NCI-H1436 (cell line): ENCODE data around the gene GALNT10.

Experiments
- DNase-seq: peaks from one replicate; lab custom pipeline; 2025; lab: John Stamatoyannopoulos, UW

The GALNT10 gene

DNA sequence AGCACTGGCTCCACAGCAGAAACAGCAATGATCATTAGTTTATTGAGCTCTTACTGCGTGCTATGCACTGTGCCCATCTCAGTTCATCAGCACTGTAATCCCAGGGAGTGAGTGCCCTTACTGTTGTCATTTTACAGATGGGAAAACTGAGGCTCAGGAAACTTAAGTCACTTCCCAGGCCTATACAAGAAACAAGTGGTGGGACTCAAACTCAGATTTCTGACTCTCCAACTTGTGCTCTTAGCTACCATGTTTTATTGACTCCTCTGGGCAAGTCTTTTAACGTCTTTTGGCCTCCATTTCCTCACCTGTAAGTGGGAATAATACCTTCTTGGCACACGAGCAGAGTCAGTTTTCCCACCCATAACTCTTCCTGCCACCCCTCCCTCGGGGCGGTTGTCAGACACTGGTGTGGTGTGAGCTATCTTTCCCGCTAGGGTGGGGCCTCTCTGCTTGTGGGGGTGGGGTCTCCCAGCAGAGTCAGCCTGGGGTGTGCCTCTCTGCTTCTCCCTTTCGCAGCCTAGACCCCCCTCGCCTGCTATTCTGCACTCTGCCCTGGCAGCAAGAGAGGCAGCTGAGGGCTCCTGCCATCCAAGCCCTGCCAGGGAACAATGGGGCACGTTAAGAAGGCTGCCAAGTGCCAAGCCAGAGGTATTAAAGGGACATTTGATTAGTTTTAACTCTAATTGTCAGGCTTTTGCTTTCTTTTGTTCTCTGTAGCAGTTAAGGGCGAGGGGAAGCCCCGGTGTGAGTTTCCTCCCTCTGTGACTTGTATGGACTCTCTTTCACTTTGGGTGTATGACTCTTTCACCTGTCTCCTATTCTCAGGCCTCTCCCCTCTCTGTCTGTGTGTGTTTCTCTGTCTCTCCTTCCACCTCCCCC lies 12.1 kb downstream of the GALNT10 start:
- DNase-seq, result peak; percentile 43

DNA sequence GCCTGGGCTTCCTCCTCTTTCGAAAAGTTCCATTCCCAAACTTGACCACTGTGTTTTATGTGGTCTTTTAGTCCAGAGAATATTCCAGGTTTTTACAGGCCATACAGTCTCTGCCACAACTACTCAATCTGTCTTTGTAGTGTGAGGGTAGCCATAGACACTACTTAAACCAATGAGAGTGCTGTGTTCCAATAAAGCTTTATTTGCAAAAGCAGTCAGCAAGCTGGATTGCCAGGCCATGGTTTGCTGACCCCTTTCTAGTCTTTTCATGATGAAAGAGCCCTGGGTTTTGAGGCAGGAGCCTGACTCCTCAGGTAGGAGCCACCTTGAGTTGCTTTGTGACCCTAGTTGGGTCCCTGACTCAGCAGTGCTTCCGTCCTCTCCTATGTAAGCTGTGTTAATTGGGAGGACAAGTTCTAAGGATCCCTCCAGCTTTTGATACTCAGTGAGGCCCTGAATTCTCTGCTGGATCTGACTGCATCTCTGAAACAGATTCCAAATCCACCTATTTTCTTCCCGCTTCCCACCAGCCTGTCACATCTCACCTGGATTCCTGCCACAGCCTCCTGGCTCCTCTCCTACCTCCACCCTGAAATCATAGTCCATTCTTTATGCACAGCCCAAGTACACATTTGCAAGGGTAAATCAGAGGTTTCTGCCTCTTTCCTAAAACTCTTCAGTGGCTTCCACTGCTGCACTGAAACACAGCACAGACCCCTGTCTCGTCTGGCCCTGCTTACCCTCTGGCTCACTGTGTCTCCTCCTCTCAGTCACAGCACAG lies 13.5 kb downstream of the GALNT10 start:
- DNase-seq, result no peak

DNA sequence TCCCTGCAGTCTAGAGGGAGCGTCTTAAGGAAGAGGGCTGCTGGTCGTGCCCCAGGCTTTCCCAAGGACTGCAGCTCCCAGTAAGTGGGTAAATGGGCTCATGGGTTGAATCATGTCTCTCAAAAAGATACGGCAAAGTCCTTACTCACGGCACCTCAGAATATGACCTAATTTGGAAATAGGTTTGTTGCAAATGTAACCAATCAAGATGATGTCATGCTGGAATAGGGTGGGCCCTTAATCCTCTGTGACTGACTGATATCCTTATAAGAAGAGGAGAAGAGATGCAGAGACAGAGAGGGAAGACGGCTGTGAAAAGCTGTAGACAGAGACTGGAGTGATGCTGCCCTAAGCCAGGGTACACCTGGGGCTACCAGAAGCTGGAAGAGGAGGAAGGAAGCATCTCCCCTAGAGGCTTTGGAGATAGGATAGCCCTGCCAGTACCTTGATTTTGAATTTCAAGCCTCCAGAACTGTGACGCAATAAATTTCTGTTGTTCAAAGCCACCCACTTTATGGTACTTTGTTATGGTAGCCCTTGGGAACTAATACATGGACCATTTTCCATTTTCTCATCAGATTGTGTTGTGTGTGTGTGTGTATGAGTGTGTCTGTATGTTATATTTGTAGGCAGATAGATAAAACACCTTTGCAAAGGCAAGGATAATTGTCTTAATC lies 15.0 kb downstream of the GALNT10 start:
- DNase-seq, result no peak

DNA sequence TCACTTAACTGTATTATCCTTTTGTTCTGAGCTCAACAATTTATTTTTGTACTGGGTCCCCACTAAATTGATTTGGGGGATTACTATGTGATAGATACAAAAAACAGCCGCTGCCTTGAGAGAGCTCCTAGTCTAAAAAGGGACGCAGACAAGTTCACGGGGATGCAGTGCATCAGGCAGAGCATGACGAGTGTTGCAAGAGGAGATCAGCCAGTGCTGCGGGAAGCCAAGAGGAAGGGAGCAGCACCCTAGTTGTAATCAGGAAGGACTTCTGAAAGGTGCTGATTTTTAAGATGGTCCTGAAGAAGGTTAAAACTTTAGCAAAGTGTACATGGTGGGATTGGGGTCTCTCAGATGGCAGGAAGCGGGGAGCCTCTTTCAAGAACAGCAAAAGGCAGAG lies 15.8 kb downstream of the GALNT10 start:
- no peak for DNase-seq

DNA sequence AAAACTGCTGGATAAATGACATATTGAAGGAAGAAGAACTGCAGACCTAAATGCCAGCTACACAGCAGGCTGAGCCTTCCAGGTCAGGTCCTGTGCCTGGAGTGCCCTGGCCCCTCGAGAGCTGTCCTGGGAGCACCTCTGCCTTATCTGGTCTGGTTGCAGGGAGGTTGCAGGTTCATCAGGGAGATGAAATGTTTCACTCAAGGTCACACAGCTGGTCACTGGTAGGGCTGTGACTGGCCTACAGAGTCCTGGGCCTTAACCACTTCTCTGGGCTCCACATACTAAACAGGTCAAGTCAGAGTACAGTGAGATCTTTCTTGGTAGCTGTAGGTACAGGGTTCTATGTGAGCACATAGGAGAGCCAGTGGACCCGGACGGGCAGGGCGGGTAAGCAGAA lies 16.7 kb downstream of the GALNT10 start:
- no peak for DNase-seq

DNA sequence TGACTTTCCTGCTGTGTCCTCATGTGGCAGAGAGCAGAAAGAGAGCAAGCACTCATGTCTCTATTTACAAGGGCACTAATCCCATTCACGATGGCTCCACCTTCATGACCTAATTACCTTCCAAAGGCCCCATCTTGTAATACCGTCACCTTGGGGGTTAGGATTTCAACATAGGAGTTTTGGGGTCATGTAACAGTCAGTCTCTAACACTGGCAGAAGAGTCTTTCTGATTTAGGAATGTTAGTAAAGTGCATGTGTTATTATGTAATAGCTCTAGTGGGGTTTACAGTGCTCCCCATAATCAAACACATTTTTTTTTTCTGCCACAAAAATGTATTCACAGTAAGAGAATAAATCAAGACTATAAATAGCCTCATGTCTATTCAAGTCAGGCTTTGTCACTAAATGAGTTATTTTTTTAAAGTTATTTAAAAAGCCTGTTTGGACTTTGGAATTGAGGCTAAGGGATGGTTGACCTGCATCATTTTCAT lies 19.1 kb downstream of the GALNT10 start:
- no peak for DNase-seq

DNA sequence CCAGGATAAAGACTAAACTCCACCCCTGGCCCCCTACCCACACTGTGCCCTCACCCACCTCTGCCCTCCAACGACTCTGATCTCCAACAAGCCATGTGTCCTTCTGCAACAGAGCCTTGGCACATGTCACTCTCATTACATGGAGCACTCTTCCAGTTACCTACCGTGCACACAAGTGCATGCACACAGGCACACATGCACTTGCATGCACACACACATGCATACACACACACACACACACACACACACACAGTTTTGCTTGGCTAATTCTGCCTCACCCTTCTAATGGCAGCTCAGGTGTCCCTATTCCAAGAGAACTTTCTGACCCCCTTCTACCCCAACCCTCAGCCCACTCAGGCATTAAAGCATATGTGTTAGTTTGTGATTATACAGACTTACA lies 19.6 kb downstream of the GALNT10 start:
- no peak for DNase-seq

DNA sequence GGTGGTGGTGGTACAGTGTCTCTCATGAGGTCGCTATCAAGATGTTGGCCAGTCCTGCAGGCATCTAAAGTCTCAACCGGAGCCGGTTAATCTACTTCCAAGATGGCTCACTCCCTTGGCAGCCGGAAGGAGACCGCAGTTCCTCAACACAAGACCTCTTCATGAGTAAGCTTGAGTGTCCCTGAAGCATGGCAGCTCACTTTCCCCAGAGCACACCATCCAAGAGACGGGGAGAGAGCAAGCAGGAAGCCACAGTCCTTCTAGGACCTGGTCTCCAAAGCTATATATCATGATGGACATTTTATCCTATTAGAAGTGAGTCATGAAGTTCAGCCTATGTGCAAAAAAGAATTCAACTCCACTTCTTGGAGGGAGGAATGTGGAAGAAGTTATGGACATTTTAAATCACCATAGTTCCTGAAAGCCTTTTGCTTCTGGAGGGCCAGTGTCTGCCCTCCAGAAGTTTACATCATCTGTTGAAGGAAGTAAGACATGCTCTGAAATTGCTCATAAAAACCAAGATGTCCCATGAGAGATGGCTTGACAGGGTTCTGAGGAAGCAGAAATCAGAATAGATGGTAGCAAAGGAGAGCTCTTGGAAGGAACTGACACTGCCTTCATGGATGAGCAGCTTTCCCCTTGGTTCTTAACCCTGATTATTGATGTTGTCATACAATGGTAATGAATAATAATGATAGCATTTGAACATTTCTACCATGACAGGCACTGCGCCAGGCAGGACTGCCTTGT lies 21.3 kb downstream of the GALNT10 start:
- no peak for DNase-seq

DNA sequence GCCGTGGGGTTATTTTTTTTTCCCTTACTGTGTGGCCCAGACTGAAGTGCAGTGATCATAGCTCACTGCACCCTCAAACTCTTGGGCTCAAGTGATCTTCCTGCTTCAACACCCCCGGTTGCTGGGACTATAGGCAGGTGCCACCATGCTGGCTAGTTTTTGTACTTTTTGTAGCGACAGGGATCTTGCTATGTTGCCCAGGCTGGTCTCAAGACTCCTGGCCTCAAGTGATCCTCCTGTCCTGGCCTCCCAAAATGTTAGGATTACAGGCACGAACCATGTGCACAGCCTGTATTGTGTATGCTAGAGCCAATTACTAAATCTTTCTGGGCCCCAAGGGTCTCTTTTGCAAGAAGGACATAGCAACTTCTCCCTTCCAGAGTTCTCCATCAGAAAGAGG lies 23.1 kb downstream of the GALNT10 start:
- DNase-seq, result no peak

DNA sequence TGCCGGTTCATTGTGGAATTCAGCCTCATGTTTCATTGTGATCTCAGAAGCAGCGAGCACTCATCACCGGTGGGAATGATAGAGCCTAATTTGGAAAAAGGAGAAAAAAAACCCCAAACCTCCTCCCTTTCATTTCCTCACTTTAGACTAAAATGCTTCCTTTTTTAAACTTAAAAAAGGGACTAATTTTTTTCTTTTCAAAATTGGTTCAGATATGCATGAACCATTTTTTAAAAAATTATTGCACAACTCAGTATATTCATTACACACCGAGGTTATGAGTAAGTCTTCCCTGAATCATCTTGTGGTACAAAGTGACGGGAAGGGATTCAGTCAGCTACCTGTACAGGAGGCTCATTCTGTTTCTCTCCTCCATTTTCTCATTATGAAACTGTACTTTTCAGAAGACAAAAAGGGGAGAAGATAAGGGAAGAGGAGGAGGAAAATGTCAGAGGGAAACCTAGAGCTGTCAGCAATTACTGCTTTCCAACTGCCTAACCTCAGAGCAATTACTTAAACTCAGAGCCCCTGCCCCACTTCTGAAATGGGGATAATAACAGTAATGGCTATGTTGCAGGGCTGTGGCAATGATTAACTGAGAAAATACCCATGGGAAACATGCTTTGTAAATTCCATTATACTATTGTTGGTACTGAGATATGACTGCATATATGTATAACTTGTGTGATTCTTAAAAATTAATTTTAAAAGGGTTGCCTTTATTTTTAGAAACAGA lies 24.0 kb downstream of the GALNT10 start:
- DNase-seq, result no peak

DNA sequence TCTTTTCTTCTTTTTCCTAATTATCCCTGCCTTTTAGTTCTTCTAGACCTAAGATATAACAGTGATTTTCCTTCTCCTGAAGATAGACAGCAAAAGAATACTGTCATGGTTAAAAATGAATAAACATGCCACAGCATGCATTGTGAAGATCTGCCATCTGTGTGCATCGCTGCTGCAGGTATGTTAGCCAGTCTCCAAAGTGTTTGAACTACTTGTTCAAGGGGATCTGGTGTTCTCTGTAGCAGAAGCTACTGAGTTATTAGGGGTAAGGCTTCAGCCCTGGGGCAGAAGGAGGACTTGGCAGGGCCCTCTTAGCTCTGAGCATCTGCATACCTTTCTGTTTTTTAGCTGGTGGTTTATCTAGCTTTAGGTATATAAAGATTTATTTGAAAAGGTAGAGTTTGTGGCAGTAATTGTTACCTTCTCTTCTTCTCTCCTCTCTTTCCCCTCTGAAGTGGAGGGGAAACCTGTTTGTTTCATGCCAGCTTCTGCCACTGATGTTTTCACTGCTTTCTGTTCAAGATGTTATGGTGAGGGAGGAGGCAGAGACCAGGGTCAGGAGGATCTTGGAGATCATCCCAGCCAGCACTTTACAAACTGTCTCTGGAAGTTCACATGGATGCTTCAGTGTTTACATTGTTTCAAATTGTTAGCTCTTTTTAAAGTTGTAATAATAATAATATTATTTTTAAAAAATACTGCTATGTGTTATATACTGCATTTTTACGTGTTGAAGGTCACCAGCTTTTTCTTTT lies 25.2 kb downstream of the GALNT10 start:
- no peak for DNase-seq

DNA sequence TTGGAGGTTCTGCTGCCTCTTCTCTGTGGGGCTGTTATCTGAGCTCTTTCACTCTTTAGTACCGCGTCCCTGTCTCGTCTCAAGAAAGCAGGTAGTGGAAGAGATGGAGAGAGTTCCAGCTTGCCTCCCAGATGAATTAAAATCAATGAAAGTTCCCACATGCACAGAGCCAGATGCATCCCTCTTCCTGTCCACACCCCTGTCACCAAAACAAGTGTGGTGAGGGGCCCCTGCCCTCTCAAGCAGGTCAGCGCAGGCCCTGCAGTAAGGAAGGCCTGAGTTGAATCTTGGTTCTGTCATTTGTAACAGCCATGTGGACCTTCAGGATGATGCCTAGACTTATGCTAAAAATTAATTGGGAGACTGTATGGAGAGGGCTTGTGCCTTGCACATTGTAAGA lies 26.9 kb downstream of the GALNT10 start:
- DNase-seq, result no peak

DNA sequence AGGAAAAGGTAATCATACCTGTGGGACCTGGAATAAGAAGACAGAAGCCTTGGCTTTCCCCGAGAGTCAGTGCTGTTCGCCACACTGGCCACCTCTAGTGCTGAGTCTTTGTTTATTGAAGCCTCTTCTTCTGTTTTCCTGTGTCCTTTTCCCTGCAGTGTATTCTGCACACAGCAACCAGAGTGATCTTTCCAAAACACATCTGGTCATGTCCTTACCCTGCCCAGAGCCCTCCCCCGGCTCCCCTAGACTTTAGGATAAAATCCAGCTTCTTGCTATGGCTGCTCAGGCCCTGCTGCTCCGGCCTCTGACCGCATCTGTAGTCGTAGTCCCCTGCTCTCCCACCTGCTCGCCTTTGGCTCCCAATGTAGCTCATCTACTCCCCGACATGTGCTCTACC lies 28.3 kb downstream of the GALNT10 start:
- no peak for DNase-seq

DNA sequence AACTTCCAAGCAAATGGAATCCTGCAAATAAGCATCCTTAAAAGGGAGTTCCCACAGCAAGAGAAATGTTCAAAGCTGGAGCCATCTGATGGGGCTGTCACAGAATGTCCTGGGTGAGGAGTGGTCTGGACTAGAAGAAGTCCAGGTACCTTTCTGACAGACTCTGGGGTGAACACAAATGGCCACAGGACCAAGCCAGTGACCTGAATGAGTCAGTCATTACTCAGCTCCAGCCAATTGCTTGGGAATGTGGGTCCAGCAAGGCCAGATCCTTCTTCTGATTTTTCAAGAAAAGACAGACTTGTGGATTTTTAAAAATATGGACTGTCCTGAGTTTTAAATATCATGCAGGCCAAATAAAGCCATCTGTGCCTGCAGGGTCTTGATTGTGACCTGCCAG lies 30.1 kb downstream of the GALNT10 start:
- no peak for DNase-seq

DNA sequence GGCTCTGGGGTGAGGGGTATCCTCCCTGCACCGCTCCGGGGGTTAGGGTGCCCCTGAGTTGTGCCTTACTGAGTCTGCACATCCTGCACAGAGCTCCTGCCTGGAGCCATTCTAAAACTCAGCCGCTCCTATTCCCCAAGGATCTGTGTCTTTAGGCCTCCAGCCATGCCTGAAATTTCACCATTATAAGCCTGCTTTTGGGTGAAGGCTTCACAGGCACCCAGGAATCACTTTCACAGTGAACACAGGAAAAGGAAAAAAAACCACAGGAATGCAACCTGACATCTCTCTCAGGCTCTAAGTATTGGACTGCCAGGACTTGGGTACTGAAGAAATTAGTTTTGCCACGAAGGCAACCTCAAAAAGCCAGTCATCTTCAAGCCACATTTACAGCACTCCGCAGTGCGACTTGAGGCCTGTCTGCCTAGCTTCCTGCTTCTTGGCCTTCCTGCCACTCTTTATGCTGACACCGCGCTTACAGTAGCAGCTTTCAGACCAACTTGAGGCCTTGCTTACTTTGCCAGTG lies 30.9 kb downstream of the GALNT10 start:
- DNase-seq, result no peak

DNA sequence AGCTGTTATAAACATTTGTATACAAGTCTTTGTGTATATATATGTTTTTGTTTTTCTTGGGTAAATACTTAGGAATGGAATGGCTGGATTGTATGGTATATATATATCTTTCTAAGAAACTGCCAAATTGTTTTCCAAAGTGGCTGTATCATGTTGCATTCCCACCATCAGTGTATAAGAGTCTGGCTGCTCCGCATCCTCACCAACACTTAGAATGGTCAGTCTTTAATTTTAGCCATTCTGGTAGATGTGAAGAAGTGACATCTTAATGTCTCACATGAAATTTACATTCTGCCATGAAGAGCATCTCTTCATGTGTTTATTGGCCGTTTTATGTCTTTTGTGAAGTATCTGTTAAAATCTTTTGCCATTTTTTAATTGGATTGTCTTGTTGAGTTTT lies 31.9 kb downstream of the GALNT10 start:
- no peak for DNase-seq

DNA sequence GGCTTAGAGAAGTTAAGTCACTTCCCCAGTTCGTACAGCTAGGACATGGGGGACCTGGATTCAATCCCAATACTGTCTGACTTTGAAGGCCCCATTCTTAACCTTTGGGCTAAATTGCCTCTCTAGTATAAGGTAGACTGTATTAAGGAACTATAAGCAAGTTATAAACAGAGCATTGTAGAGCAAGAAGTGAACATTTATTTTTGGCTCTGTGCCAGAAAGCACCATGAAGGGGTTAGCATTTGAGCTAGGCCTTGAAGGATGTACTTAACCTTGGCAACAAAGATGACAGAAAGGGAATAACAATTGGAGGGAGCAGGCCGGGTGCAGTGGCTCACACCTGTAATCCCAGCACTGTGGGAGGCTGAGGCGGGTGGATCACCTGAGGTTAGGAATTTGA lies 32.8 kb downstream of the GALNT10 start:
- DNase-seq, result no peak

DNA sequence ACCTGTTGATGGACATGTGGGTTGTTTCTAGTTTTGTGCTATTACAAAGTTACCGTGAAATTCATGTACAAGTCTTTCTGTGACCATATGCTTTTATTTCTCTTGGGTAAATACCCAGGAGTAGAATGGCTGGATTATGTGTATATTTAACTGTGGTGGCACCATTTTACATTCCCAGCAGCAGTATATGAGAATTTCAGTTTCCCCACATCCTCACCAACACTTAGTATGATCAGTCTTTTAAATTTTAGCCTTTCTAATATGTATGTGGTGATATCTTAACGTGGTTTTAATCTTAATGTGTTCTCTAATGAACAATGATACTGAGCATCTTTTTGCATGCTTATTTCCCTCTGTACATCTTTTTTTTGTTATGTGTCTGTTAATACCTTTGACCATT lies 36.6 kb downstream of the GALNT10 start:
- no peak for DNase-seq

DNA sequence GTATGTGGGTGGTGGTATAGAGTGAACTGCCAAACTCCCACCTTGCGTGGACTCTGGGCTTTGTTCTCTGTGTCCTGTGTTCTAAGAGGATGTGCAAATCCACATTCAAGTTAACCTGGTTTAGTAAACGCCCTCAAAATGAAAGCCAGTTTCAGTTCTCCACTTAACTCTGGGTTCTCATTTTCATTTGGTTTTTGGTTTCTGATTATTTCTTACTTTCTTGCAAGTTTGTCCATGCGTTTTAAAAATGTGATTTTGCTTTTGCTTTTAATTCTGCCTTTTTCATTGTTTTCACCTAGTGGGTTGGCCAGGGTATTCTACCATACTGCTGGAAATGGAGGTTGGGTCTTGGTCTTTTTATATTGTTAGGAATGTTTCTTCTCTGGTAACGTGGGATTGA lies 38.2 kb downstream of the GALNT10 start:
- no peak for DNase-seq

DNA sequence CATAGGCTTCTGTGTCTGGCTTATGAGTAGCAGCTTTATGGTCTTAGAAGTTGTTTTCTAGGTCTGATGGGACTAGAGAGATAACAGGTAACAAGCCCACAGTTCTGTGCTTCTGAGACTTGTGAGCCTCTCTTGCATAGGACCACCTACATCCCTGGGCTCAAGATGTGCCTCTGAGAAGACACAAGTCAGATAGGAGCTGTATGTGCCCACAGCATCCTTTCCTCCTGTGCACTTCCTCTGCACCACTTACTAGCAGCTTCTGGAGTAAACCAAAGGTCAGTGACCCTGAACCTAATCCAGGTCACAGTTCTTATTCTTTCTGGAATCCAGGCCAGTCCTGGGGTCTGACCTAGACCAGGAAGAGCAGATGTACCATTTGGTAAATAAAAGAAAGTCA lies 40.0 kb downstream of the GALNT10 start:
- no peak for DNase-seq
